ENCODE data around the gene GUK1. TPM values are rescaled to one million over a fixed set of nuclear protein-coding genes. Genes with fewer than 3 reads are reported as not detected.
A peak's percentile ranks its signal among the peaks of the same experiment; 100 is the strongest.

GUK1 gene
- total RNA-seq, 1 experiment from 2014 or later = 996 TPM

DNA sequence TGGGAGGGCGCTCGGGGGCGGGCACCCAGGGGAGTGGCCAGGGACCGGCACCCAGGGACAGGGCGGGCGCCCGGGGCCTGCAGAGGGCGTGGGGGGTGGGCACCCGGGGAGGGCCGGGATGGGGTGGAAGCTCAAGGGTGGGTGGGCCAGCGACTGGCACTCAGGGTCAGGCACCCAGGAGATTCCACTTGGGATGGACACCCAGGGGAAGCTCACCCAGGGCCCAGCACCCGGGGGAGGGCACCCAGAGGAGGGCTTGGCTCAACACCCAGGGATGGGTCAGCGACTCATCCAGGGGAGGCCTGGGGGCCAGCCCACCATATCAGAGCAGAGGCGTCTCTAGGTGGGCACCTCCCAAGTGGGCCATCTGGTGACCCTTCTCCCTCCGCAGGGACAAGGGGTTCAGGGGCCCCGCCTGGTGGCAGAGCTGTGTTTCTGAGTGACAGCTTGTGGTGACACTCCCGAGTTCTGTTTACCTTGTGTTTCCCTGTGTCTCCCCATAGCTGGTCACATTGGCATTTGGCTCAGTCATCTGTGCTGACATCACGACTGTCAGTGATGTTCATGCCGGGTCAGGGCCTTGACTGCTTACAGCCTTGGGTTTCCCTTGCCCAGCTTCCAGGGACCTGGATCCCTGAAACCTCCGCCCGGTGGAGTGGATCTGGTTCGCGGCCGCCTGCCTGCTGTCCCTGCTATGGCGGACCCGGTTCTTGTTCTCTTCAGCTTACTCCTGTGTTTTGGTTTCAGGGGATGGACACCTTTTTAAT, 26.3 kb downstream of the GUK1 start:
- H3K27me3 ChIP-seq (ENCODE audit: low read length) = no peaks in the 10 kb centered on the region
- peak overlapping the region; percentile 94 for H3K4me2 ChIP-seq (ENCODE audit: low read length)
- BruUV-seq (replicated peaks) = no TSS peak
- intact Hi-C loops (cut with micrococcal nuclease) = loop anchor here (1.0 to 10.0 kb wide), 9 partner anchors 26 to 1979 kb away; partner anchors contain the start of genes ACBD3, ARF1, GUK1 and MRPL55
- DNase-seq (peak; percentile 89), ATAC-seq (peak; percentile 75)
- CTCF ChIA-PET = interaction anchor here (0.6 to 2.5 kb wide), 4 partner anchors 35 to 1063 kb away, joined by 3 to 19 read pairs (median 10); no protein-coding TSS in a partner anchor
- H4K20me1 ChIP-seq (ENCODE audit: low read length) = no peaks in the 10 kb centered on the region
- H3K9me3 ChIP-seq (ENCODE audit: low read length) = no peaks in the 10 kb centered on the region
- peak overlapping the region; percentile 77 for H3K4me3 ChIP-seq (ENCODE audit: low read length)
- peak overlapping the region; percentile 51 for H2AFZ ChIP-seq (ENCODE audit: low read length)
- peak overlapping the region; percentile 96 for H3K9ac ChIP-seq (ENCODE audit: low read length)
- H3K36me3 ChIP-seq (ENCODE audit: low read depth, low read length) = no peaks in the 10 kb centered on the region
- peaks cover 24% of the 10 kb centered on the region for H3K79me2 ChIP-seq (ENCODE audit: low read length)
- H3K27ac ChIP-seq (ENCODE audit: low read length) = peak overlapping the region; percentile 93
- peaks cover 18% of the 10 kb centered on the region for H3K4me1 ChIP-seq (ENCODE audit: insufficient read depth, low read length)
- no peaks in the 10 kb centered on the region for H3F3A ChIP-seq (ENCODE audit: low read length, unreplicated experiment)
- TF ChIP-seq EZH2phosphoT487 (IDR thresholded peaks at IDR 0.05; ENCODE audit: borderline replicate concordance, low read length) = no peak
- TF ChIP-seq, protein P1, sequence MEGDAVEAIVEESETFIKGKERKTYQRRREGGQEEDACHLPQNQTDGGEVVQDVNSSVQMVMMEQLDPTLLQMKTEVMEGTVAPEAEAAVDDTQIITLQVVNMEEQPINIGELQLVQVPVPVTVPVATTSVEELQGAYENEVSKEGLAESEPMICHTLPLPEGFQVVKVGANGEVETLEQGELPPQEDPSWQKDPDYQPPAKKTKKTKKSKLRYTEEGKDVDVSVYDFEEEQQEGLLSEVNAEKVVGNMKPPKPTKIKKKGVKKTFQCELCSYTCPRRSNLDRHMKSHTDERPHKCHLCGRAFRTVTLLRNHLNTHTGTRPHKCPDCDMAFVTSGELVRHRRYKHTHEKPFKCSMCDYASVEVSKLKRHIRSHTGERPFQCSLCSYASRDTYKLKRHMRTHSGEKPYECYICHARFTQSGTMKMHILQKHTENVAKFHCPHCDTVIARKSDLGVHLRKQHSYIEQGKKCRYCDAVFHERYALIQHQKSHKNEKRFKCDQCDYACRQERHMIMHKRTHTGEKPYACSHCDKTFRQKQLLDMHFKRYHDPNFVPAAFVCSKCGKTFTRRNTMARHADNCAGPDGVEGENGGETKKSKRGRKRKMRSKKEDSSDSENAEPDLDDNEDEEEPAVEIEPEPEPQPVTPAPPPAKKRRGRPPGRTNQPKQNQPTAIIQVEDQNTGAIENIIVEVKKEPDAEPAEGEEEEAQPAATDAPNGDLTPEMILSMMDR (conservative IDR thresholded peaks at IDR 0.05; ENCODE audit: low read depth, low read length) = peak; percentile 62
- POLR2A ChIA-PET (ENCODE audit: unreplicated experiment) = interaction anchor here (0.6 to 1.6 kb wide), 2 partner anchors 26 to 79 kb away, joined by 3 to 5 read pairs; no protein-coding TSS in a partner anchor
- no peaks in the 10 kb centered on the region for H3K9me2 ChIP-seq (replicated peaks; ENCODE audit: low read length)

DNA sequence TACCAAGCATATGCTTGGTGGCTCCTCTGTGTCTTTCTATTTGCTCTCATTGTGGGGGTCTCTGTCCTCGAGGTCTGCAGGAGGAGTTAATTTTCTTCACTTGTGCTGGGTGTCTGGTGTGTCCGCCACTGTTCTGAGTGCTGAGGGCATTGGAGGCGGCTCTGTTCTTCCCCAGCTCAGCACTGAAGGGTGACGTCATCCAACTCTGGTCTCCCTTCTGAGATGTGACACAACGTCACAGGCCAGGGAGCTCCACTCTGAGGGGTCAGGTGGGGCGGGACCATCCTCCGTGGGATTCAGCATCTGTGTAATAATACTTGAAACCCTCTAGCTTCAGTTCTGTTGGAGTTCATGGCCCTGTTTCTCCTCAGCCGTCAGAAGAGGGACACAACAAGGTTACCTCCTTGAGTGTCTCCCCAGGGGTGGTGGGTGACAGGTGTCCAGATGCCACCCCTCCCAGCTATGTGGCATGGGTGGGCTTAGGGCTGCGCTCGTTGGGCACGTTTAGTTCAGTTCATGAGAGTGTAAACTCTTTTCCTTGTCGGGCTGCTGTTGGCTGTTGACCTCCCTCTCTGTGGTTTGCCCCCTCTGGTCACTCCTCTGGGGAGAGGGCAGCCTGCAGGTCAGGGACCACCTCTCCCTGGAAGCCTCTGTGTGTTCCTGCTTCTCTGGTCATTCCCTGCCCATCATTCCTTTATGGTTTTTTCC, 28.6 kb downstream of the GUK1 start:
- ATAC-seq = no peak
- peaks cover 23% of the 10 kb centered on the region for H3K4me1 ChIP-seq (ENCODE audit: insufficient read depth, low read length)

More for the DNA sequence above, 28.6 kb downstream of the GUK1 start:
- Histone ChIP-seq H2AFZ (ENCODE audit: low read length) (no peak overlapping the region), H3K79me2 (ENCODE audit: low read length) (peaks cover 32% of the 10 kb centered on the region), H3K9me3 (ENCODE audit: low read length) (no peaks in the 10 kb centered on the region), H3F3A (ENCODE audit: low read length, unreplicated experiment) (no peaks in the 10 kb centered on the region), H3K4me2 (ENCODE audit: low read length) (no peak overlapping the region), H3K9me2 (replicated peaks; ENCODE audit: low read length) (no peaks in the 10 kb centered on the region), H3K9ac (ENCODE audit: low read length) (no peak overlapping the region), H3K4me3 (ENCODE audit: low read length) (no peak overlapping the region), H3K36me3 (ENCODE audit: low read depth, low read length) (no peaks in the 10 kb centered on the region), H4K20me1 (ENCODE audit: low read length) (no peaks in the 10 kb centered on the region), H3K27ac (ENCODE audit: low read length) (no peak overlapping the region), H3K27me3 (ENCODE audit: low read length) (no peaks in the 10 kb centered on the region)
- intact Hi-C loops (cut with micrococcal nuclease) = loop anchor here (5.0 to 10.0 kb wide), 3 partner anchors 289 to 1981 kb away; partner anchors contain the start of gene ACBD3
- TF ChIP-seq EZH2phosphoT487 (IDR thresholded peaks at IDR 0.05; ENCODE audit: borderline replicate concordance, low read length) (no peak), EZH2 (IDR thresholded peaks at IDR 0.05; ENCODE audit: low read length, unreplicated experiment) (no peak)
- TF ChIP-seq, protein P1 (conservative IDR thresholded peaks at IDR 0.05; ENCODE audit: low read depth, low read length) = no peak
- no TSS peak for BruUV-seq (replicated peaks)
- POLR2A ChIA-PET (ENCODE audit: unreplicated experiment) = interaction anchor here (0.6 kb wide), 1 partner anchor 107 kb away, joined by 3 read pairs; no protein-coding TSS in a partner anchor
- CTCF ChIA-PET = no interaction called here
- DNase-seq = no peak

All from PC-3 (cell line).